Measurements from ENCODE around the gene RNASE8.

Gene RNASE8

DNA sequence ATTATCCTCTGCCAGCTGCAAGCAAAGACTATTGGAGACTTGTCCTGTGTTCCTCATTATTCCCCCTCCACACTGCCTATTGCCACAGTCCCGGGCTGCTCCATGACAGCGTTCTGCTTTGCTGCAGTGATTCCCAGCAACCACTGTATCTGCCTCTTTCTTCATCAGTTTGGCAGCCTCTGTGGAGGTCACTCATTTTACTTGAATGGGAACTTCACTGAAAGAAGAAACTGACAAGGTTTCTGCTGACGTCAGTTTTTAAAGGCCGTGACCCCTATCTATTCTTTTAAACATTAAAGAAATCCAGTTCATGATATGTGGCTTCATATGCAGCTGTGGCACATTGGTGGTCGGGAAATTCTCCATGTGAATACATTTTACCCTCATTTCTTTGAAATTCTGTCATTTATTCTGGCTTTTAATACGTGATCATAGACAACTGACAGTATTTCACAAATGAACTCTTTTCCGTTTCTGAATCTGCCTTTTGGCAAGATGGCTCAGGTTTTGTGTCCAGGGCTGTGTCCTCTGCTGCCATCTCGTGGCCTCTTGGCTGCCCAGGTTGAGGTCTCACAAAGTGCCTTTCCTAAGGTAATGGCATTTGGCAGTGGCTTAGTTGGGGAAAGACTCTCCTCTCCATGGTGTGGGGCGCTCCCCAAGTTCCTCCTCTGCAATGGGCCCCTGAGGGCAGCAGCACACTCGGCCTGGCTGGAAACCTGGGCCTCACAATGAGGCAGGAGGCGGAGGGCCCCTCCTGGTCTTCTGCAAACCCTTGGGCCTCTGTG, 49.1 kb downstream of the RNASE8 start:
- peak; percentile 79 for DNase-seq (ENCODE audit: low spot score)

DNA sequence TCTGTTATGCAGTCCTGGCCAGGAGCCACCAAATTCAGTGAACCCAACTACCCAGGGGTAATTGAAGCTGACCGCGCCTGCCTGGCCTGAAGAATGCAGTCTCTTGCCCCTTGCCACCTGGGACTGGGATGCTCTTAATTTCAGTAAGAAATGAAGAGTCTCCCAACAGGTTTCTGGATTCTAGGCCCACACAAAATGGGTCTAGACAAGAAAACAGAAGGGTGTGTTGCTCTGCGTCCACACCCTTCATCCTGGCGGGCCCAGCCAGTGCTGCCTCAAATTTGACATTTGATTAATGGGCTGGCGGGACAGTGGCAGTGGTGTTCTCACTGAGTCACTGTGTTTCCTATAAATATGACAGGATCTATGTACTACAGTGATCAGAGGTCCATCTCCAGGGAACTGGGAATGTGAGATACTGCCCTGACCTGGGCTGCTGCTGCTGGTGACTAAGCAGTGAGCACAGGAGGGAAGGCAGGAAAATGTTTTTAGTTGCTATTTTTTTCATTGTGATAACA, 49.7 kb downstream of the RNASE8 start:
- DNase-seq (ENCODE audit: low spot score): no peak
